AG08395 (cell line): Measurements from ENCODE around the gene TAF11.
A peak's percentile ranks its signal among the peaks of the same experiment; 100 is the strongest.
"Not testable (repeated sequence)": the region's sequence is repeated elsewhere in the genome, so short reads cannot be mapped to it uniquely, and the experiment has no call there.

ENCODE experiments used
- DNase-seq: peaks from one replicate; pipeline ENCODE4 v3.0.0; 2012; ENCODE audit warnings: mixed read lengths, low spot score

Gene TAF11

GRCh38 chr6:34865107-34865506 is 22.7 kb downstream of the TAF11 start:
- no peak for DNase-seq

- no peak for DNase-seq
Observed at GRCh38 chr6:34864007-34864406, 23.8 kb downstream of the TAF11 start.

- DNase-seq, result no peak
Observed at GRCh38 chr6:34860776-34861175, 27.1 kb downstream of the TAF11 start.

GRCh38 chr6:34859951-34860350 is 27.9 kb downstream of the TAF11 start:
- no peak for DNase-seq

GRCh38 chr6:34858681-34859080 is 29.2 kb downstream of the TAF11 start:
- no peak for DNase-seq

- DNase-seq, result no peak
Observed at GRCh38 chr6:34855463-34855862, 32.4 kb downstream of the TAF11 start.

GRCh38 chr6:34852406-34853085 is 35.3 kb downstream of the TAF11 start:
- no peak for DNase-seq

GRCh38 chr6:34851361-34851760 is 36.5 kb downstream of the TAF11 start:
- DNase-seq, result no peak

- not testable (repeated sequence) for DNase-seq
Observed at GRCh38 chr6:34849066-34849465, 38.8 kb downstream of the TAF11 start.

GRCh38 chr6:34839666-34840352 is 48.0 kb downstream of the TAF11 start:
- no peak for DNase-seq

GRCh38 chr6:34837528-34837927 is 50.3 kb downstream of the TAF11 start:
- no peak for DNase-seq

GRCh38 chr6:34836451-34836850 is 51.4 kb downstream of the TAF11 start:
- DNase-seq, result no peak

- no peak for DNase-seq
Observed at GRCh38 chr6:34836008-34836407, 51.8 kb downstream of the TAF11 start.

GRCh38 chr6:34834789-34835518 is 52.9 kb downstream of the TAF11 start:
- DNase-seq, result peak; percentile 44

- no peak for DNase-seq
Observed at GRCh38 chr6:34832942-34833341, 54.9 kb downstream of the TAF11 start.

GRCh38 chr6:34829137-34829536 is 58.7 kb downstream of the TAF11 start:
- DNase-seq, result no peak
